ENCODE measurements around the gene MMP19. TPM values are rescaled to one million over a fixed set of nuclear protein-coding genes. Genes with fewer than 3 reads are reported as not detected.

The MMP19 gene
- total RNA-seq, 4 donors from 2014 or later, result 5.5 to 17.4 (median 8.5) TPM

GRCh38 chr12:55797068-55797467 is 45.7 kb downstream of the MMP19 start:
- intact Hi-C loops (cut with DNase I), result loop anchor here (5.0 kb wide), 1 partner anchor 50 kb away; no protein-coding TSS in a partner anchor
- Histone ChIP-seq H3K27ac (replicated peaks in 1 of 4) (no peak overlapping the region), H3K4me3 (no peak overlapping the region), H3K9me3 (no peaks in the 10 kb centered on the region), H3K27me3 (no peaks in the 10 kb centered on the region), H3K4me1 (peaks cover 0 to 9% (median 0%) of the 10 kb centered on the region in 4 donors), H3K36me3 (peaks cover 42 to 97% (median 77%) of the 10 kb centered on the region in 4 donors)
- WGBS, result 50% methylated on average over 5 of the region's 5 CpGs
- no peak for TF ChIP-seq POLR2A (IDR thresholded peaks at IDR 0.05; ENCODE audit: low read depth)
- TF ChIP-seq EP300 (IDR thresholded peaks at IDR 0.05), result no peak
- no peak for TF ChIP-seq POLR2AphosphoS5 (IDR thresholded peaks at IDR 0.05)
- TF ChIP-seq, protein P1, sequence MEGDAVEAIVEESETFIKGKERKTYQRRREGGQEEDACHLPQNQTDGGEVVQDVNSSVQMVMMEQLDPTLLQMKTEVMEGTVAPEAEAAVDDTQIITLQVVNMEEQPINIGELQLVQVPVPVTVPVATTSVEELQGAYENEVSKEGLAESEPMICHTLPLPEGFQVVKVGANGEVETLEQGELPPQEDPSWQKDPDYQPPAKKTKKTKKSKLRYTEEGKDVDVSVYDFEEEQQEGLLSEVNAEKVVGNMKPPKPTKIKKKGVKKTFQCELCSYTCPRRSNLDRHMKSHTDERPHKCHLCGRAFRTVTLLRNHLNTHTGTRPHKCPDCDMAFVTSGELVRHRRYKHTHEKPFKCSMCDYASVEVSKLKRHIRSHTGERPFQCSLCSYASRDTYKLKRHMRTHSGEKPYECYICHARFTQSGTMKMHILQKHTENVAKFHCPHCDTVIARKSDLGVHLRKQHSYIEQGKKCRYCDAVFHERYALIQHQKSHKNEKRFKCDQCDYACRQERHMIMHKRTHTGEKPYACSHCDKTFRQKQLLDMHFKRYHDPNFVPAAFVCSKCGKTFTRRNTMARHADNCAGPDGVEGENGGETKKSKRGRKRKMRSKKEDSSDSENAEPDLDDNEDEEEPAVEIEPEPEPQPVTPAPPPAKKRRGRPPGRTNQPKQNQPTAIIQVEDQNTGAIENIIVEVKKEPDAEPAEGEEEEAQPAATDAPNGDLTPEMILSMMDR (IDR thresholded peaks at IDR 0.05), result peak in 2 of 3 experiments; percentile 43 to 49
- no peak for DNase-seq (ENCODE audit: extremely low spot score)

DNA sequence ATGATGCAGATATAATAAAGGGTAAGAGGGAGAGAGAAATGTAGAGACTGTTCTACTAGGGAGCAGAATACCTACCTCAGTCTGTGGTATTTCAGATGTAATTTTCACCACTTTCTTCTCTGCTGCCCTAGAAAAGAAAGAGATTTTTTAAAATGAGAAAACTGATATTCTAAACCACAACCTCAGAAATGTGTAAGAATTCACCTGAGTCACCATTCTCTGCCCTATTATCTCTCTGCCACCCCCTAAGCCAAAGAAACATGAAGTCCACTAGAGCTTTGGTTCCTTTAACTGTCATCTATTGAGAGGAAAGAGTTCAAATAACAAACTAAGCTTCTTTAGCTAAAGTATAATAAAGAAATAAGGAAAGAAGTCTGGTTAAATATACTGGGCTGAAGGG is 46.8 kb downstream of the MMP19 start:
- H3K27me3 ChIP-seq, result no peaks in the 10 kb centered on the region
- no peak overlapping the region for H3K4me3 ChIP-seq
- TF ChIP-seq POLR2AphosphoS5 (IDR thresholded peaks at IDR 0.05), result no peak
- TF ChIP-seq POLR2A (IDR thresholded peaks at IDR 0.05; ENCODE audit: low read depth), result no peak
- TF ChIP-seq EP300 (IDR thresholded peaks at IDR 0.05), result no peak
- TF ChIP-seq, protein P1 (IDR thresholded peaks at IDR 0.05), result no peak
- peaks cover 42 to 93% (median 71%) of the 10 kb centered on the region in 4 donors for H3K36me3 ChIP-seq
- H3K4me1 ChIP-seq, result peaks cover 0 to 9% (median 0%) of the 10 kb centered on the region in 4 donors
- intact Hi-C loops (cut with DNase I), result loop anchor here (5.0 kb wide), 1 partner anchor 49 kb away; no protein-coding TSS in a partner anchor
- H3K27ac ChIP-seq (replicated peaks in 1 of 4), result no peak overlapping the region
- no peaks in the 10 kb centered on the region for H3K9me3 ChIP-seq
- DNase-seq (ENCODE audit: extremely low spot score), result no peak

GRCh38 chr12:55789893-55790292 is 52.8 kb downstream of the MMP19 start:
- WGBS, result 82% methylated on average over 4 of the region's 4 CpGs
- Histone ChIP-seq H3K27ac (replicated peaks in 1 of 4) (no peak overlapping the region), H3K4me1 (no peaks in the 10 kb centered on the region), H3K36me3 (peaks cover 55 to 93% (median 78%) of the 10 kb centered on the region in 4 donors), H3K4me3 (no peak overlapping the region), H3K9me3 (no peaks in the 10 kb centered on the region), H3K27me3 (no peaks in the 10 kb centered on the region)
- TF ChIP-seq POLR2A (IDR thresholded peaks at IDR 0.05; ENCODE audit: low read depth) (no peak), EP300 (IDR thresholded peaks at IDR 0.05) (no peak), POLR2AphosphoS5 (IDR thresholded peaks at IDR 0.05) (no peak)
- TF ChIP-seq, protein P1 (IDR thresholded peaks at IDR 0.05), result no peak
- intact Hi-C loops (cut with DNase I), result no loop called here
- no peak for DNase-seq (ENCODE audit: extremely low spot score)

DNA sequence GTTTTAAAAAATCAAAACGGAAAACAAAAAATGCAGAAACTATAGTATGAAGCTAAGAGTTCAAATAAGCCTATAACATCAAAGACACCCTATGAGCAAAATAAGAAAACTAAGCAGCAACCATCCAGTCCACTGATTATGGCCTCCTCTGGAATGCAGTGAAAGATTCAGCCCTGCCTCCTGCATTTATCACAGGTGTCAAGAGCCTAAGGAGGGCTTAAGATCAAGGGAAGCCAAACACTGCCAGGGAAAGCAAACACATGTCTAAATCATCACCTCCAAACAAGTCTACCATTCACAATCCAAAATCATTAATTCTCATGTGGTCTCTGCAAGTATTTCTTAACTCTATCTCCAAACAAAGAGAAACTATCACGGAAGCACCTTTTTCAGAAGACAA is 53.6 kb downstream of the MMP19 start:
- intact Hi-C loops (cut with DNase I), result no loop called here
- no peaks in the 10 kb centered on the region for H3K9me3 ChIP-seq
- H3K4me3 ChIP-seq, result no peak overlapping the region
- H3K27me3 ChIP-seq, result no peaks in the 10 kb centered on the region
- 89% methylated on average over 2 of the region's 2 CpGs for whole genome bisulfite sequencing
- H3K36me3 ChIP-seq, result peaks cover 49 to 93% (median 78%) of the 10 kb centered on the region in 4 donors
- no peak for TF ChIP-seq POLR2A (IDR thresholded peaks at IDR 0.05; ENCODE audit: low read depth)
- TF ChIP-seq, protein P1 (IDR thresholded peaks at IDR 0.05), result no peak
- TF ChIP-seq POLR2AphosphoS5 (IDR thresholded peaks at IDR 0.05), result no peak
- TF ChIP-seq EP300 (IDR thresholded peaks at IDR 0.05), result no peak
- DNase-seq (ENCODE audit: extremely low spot score), result no peak
- H3K27ac ChIP-seq (replicated peaks in 1 of 4), result no peak overlapping the region
- H3K4me1 ChIP-seq, result no peaks in the 10 kb centered on the region

DNA sequence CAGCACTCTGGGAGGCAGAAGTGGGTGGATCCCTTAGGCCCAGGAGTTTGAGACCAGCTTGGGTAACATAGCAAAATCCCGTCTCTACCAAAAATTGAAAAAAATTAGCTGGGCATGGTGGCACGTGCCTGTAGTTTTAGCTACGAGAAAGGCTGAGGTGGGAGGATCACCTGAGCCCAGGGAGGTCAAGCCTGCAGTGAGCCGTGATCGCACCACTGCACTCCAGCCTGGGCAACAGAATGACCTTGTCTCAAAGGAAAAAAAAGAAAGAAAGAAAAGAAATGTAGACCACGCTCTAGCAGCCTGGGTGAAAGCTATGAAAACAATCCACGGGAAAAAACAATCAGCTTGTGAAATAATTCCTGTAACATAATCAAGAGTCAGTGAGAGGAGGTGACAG is 54.2 kb downstream of the MMP19 start:
- Histone ChIP-seq H3K27ac (replicated peaks in 1 of 4) (no peak overlapping the region), H3K36me3 (peaks cover 45 to 93% (median 78%) of the 10 kb centered on the region in 4 donors)
- no peak for DNase-seq (ENCODE audit: extremely low spot score)

More for the DNA sequence above, 54.2 kb downstream of the MMP19 start:
- WGBS, result 92% methylated on average over 7 of the region's 7 CpGs
- no peaks in the 10 kb centered on the region for H3K4me1 ChIP-seq
- TF ChIP-seq EP300 (IDR thresholded peaks at IDR 0.05), result no peak
- TF ChIP-seq POLR2A (IDR thresholded peaks at IDR 0.05; ENCODE audit: low read depth), result no peak
- no peak overlapping the region for H3K4me3 ChIP-seq
- no peaks in the 10 kb centered on the region for H3K9me3 ChIP-seq
- intact Hi-C loops (cut with DNase I), result no loop called here
- no peaks in the 10 kb centered on the region for H3K27me3 ChIP-seq

Other genes with a start within 250 kb of the MMP19 start
- gene OR10P1, start 206.0 kb downstream of the MMP19 start, total RNA-seq, result not detected
- gene ITGA7, start 135.0 kb downstream of the MMP19 start, total RNA-seq, result 100 to 1,000 TPM; 155 to 245 (median 218) TPM
- gene BLOC1S1, start 126.9 kb downstream of the MMP19 start, total RNA-seq, result 100 to 1,000 TPM; 159 to 253 (median 196) TPM
- 10 to 100 TPM; 13.8 to 23.0 (median 17.2) TPM for gene RDH5, start 122.5 kb downstream of the MMP19 start, total RNA-seq
- 1,000 to 10,000 TPM in 1 of 4 donors, 100 to 1,000 TPM in 3; 742 to 1,177 (median 845) TPM for gene CD63, start 113.9 kb downstream of the MMP19 start, total RNA-seq
- 1 to 10 TPM; 1.7 to 9.0 (median 4.9) TPM for gene GDF11, start 99.8 kb downstream of the MMP19 start, total RNA-seq
- gene SARNP, start 25.2 kb downstream of the MMP19 start, total RNA-seq, result 10 to 100 TPM; 57.7 to 78.0 (median 70.1) TPM
- gene ORMDL2, start 24.9 kb downstream of the MMP19 start, total RNA-seq, result 10 to 100 TPM in 2 of 4 donors, 1 to 10 TPM in 2; 8.3 to 15.7 (median 11.8) TPM
- gene DNAJC14, start 13.3 kb downstream of the MMP19 start, total RNA-seq, result 10 to 100 TPM; 23.7 to 33.7 (median 30.0) TPM
- gene PYM1, start 85.0 kb upstream of the MMP19 start, total RNA-seq, result 10 to 100 TPM; 24.2 to 29.5 (median 26.7) TPM
- gene DGKA, start 88.2 kb upstream of the MMP19 start, total RNA-seq, result 10 to 100 TPM; 18.7 to 39.7 (median 24.7) TPM
- 1 to 10 TPM in 1 of 4 donors, under 1 TPM in 1, not detected in 2; 0.66 to 2.2 TPM for gene PMEL, start 123.1 kb upstream of the MMP19 start, total RNA-seq
- gene CDK2, start 123.9 kb upstream of the MMP19 start, total RNA-seq, result 10 to 100 TPM; 35.3 to 84.9 (median 57.1) TPM
- gene RAB5B, start 131.1 kb upstream of the MMP19 start, total RNA-seq, result 100 to 1,000 TPM; 116 to 189 (median 138) TPM
- 10 to 100 TPM; 18.3 to 29.0 (median 25.3) TPM for gene SUOX, start 154.3 kb upstream of the MMP19 start, total RNA-seq
- gene IKZF4, start 178.1 kb upstream of the MMP19 start, total RNA-seq, result 10 to 100 TPM in 2 of 4 donors, 1 to 10 TPM in 2; 6.2 to 20.4 (median 9.7) TPM
- gene RPS26, start 199.0 kb upstream of the MMP19 start, total RNA-seq, result 1,000 to 10,000 TPM in 1 of 4 donors, 100 to 1,000 TPM in 3; 104 to 1,982 (median 577) TPM
- gene ERBB3, start 237.2 kb upstream of the MMP19 start, total RNA-seq, result 10 to 100 TPM; 13.9 to 25.0 (median 19.0) TPM

All from esophagus muscularis mucosa (tissue), 4 donors.